ENCODE measurements around the gene EXOC2. TPM values are rescaled to one million over a fixed set of nuclear protein-coding genes. Genes with fewer than 3 reads are reported as not detected.

Gene EXOC2
- total RNA-seq, 1 donor from 2014 or later = 17.1 TPM

- ATAC-seq = no peak
These were observed 226.4 kb downstream of the EXOC2 start for GRCh38 chr6:466564-466963.

- no peak for ATAC-seq
These were observed 227.2 kb downstream of the EXOC2 start for GRCh38 chr6:465531-466348.

- no peak for ATAC-seq
These were observed 236.1 kb downstream of the EXOC2 start for GRCh38 chr6:456887-457286.

GRCh38 chr6:456358-456867, 236.5 kb downstream of the EXOC2 start:
- ATAC-seq = no peak

GRCh38 chr6:455835-456234, 237.1 kb downstream of the EXOC2 start:
- ATAC-seq = no peak

- no peak for ATAC-seq
These were observed 237.8 kb downstream of the EXOC2 start for GRCh38 chr6:455006-455585.

- no peak for ATAC-seq
These were observed 238.6 kb downstream of the EXOC2 start for GRCh38 chr6:454148-454991.

- peak; percentile 31 for ATAC-seq
These were observed 239.8 kb downstream of the EXOC2 start for GRCh38 chr6:453152-453551.

- ATAC-seq = no peak
These were observed 240.5 kb downstream of the EXOC2 start for GRCh38 chr6:452301-453067.

- ATAC-seq = no peak
These were observed 241.1 kb downstream of the EXOC2 start for GRCh38 chr6:451847-452246.

GRCh38 chr6:451336-451735, 241.6 kb downstream of the EXOC2 start:
- no peak for ATAC-seq

- no peak for ATAC-seq
These were observed 243.2 kb downstream of the EXOC2 start for GRCh38 chr6:449486-450419.

GRCh38 chr6:449057-449430, 243.9 kb downstream of the EXOC2 start:
- no peak for ATAC-seq

- no peak for ATAC-seq
These were observed 244.5 kb downstream of the EXOC2 start for GRCh38 chr6:448296-449056.

- no peak for ATAC-seq
These were observed 245.4 kb downstream of the EXOC2 start for GRCh38 chr6:447381-448165.

GRCh38 chr6:446418-447366, 246.2 kb downstream of the EXOC2 start:
- ATAC-seq = peak; percentile 25

GRCh38 chr6:445571-446417, 247.1 kb downstream of the EXOC2 start:
- ATAC-seq = no peak
